DMS153 (cell line): Measurements from ENCODE around the gene SLC44A2.

Experiments
- DNase-seq: peaks from one replicate; lab custom pipeline; 2025; lab: John Stamatoyannopoulos, UW

Gene SLC44A2

GRCh38 chr19:10615429-10616023 is 9.8 kb upstream of the SLC44A2 start:
- DNase-seq = no peak

DNA sequence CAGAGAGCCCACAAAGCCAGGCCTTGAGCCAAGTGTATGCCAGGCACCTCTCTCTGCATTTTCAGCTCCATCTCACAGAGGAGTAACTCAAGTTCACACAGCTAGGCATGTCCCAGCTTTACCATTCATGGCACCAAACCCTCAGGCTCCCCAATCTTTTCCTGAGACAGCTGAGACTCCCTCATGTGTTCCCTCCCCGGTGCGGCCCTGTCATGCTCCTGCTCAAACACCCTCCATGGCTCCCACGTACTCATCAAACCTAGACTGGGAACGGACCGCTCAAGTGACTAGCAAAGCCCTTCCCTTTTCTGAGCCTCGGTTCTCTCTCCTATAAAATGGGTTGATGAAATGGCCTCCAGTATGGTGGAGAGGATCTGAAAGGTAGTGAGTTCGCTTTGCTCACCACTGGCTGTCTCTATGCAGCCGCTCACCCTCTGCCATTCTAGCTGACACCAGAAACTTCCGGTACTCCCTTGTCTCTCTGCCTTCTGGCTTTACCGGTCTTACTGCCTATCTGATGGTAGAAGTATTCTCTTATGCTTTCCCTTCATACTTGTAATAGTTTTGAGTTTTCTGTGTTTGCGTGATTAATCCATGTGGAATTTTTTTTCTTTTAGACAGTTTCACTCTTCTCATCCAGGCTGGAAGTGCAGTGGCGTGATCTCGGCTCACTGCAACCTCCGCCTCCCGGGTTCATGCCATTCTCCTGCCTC is 7.8 kb upstream of the SLC44A2 start:
- DNase-seq = no peak

DNA sequence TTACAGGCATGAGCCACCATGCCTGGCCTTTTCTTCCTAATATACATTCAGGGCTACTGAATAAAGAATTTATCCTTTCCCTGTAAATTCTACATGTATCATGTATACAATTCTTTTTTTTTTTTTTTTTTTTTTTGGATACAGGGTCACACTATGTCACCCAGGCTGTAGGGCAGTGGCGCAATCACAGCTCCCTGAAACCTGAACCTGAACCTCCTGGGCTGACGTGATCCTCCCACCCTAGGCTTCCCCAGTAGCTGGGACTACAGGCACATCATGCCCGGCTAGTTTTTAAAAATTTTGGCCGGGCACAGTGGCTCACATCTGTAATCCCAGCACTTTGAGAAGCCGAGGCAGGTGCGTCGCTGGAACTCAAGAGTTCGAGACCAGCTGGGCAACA is 6.5 kb upstream of the SLC44A2 start:
- no peak for DNase-seq

GRCh38 chr19:10620786-10621185 is 4.6 kb upstream of the SLC44A2 start:
- DNase-seq = no peak

DNA sequence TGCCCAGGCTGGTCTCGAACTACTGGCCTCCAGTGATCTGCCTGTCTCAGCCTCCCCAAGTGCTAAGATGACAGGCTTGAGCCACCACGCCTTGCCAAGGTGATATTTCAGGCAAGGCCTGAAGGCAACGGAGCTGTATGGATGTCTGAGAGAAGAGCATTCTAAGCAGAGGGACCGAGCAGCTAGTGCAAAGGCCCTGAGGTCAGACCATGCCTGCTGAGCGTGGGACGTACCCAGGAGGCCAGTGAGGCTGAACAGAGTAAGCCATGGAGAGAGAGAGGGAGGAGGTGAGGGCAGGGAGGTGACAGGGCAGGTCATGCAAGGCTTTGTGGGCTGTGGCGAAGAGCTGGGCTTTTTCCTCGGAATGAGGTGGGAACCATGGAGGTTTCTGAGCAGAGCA is 3.4 kb upstream of the SLC44A2 start:
- no peak for DNase-seq

GRCh38 chr19:10624585-10624984 is 768 bp upstream of the SLC44A2 start:
- no peak for DNase-seq

DNA sequence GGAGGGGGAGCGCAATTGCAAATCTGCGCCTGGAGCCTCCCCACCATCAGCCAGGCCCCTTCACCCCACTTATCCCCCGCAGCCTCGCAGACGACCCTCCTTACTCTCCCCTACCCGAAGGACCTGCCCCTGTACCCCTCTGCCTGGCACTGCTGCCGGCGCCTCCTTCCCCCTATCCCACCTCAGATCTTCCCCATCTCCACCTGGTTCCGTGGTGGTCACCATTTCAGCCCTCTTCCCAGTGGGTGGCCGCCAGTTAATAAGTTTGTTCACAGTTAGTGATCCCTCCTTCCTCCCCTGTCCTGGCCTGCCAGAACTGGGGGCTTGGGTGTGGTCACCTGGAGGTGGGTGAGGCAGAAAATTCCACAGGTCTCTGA is 397 bp downstream of the SLC44A2 start:
- DNase-seq = no peak

DNA sequence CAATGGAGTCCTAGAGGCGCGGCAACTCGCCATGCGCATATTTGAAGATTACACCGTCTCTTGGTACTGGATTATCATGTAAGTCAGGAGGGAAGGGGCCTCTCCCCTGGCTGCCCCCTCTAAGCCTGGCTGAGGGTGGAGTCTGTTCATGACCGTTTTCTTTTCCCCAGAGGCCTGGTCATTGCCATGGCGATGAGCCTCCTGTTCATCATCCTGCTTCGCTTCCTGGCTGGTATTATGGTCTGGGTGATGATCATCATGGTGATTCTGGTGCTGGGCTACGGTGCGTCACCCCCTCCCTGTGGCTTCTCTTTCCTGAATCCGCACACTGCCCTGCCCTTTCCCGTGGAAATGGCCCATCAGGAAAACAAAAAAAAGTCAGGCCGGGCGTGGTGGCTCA is 6.5 kb downstream of the SLC44A2 start:
- no peak for DNase-seq

DNA sequence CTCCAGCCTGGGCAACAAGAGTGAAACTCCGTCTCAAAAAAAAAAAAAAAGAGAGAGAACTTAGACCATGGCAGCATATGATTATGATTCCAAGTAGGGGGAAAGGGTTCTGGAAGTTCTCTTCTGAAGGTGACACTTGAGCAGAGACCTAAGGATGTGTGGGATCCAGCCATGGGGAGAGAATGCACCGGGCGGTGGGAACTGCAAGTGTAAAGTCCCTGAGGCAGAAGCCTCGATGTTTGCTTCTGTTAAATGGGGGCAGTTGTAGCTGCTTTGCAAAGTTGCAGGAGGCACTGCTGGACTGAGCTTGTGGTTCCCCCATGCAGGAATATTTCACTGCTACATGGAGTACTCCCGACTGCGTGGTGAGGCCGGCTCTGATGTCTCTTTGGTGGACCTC is 9.1 kb downstream of the SLC44A2 start:
- no peak for DNase-seq

DNA sequence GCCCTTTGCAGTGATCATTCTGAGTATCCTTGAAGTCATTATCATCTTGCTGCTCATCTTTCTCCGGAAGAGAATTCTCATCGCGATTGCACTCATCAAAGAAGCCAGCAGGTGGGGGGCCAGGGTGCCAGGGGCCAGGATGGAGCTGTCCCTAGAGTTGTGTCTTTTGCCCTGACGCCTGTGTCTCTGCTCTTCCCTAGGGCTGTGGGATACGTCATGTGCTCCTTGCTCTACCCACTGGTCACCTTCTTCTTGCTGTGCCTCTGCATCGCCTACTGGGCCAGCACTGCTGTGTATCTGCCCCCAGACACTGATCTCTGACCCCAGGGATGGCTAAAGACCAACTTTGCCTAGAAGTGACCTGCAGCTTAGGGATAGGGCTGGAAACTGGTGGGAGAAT is 9.6 kb downstream of the SLC44A2 start:
- DNase-seq = no peak

DNA sequence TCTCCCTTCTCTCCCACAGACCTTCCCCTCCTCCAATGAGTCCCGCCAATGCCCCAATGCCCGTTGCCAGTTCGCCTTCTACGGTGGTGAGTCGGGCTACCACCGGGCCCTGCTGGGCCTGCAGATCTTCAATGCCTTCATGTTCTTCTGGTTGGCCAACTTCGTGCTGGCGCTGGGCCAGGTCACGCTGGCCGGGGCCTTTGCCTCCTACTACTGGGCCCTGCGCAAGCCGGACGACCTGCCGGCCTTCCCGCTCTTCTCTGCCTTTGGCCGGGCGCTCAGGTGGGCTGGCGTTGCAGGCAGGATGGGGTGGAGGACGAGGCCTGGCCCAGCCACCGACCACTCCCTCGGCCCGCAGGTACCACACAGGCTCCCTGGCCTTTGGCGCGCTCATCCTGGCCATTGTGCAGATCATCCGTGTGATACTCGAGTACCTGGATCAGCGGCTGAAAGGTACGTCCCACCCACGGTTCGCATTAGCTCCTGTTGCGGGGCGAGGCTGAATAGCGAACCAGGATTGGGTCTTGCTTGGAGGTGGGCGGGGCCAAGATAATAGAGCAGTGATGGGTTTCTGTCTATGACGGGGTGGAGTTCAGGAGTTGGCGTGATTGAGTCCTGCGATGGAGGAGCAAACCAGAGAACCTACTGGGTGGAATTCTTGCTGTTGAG is 11.1 kb downstream of the SLC44A2 start:
- DNase-seq = no peak

DNA sequence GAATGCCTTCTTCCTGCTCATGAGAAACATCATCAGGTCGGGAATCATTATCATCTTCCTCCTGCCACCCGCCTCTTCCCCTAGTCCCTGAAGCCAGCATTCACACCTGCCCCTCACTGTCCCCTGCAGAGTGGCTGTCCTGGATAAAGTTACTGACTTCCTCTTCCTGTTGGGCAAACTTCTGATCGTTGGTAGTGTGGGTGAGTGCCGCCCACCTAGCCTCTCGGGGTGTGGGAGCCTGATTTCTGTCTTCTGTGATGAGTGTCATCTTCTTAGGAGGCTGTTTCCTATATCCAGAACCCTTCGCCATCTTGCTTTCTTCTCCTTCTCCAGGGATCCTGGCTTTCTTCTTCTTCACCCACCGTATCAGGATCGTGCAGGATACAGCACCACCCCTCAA is 12.5 kb downstream of the SLC44A2 start:
- no peak for DNase-seq

- DNase-seq = no peak
These were observed 14.5 kb downstream of the SLC44A2 start for GRCh38 chr19:10639836-10640235.

DNA sequence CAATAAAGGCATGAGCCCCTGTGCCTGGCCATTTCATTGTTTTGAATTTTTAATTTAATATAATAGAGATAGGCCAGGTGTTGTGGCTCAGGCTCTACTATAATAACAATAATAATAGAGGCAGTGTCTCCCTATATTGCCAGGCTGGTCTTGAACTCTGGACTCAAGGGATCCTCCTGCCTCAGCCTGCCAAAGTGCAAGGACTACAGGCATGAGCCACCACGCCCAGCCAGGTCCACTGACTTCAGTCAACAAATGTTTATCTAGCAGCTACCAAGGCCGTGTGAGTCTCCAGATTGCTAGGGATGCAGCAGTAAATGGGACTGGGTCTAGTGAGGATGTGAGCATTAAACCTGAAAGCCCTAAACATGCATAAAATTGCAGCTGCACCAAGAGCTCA is 15.0 kb downstream of the SLC44A2 start:
- no peak for DNase-seq

- no peak for DNase-seq
These were observed 15.9 kb downstream of the SLC44A2 start for GRCh38 chr19:10641248-10641647.

DNA sequence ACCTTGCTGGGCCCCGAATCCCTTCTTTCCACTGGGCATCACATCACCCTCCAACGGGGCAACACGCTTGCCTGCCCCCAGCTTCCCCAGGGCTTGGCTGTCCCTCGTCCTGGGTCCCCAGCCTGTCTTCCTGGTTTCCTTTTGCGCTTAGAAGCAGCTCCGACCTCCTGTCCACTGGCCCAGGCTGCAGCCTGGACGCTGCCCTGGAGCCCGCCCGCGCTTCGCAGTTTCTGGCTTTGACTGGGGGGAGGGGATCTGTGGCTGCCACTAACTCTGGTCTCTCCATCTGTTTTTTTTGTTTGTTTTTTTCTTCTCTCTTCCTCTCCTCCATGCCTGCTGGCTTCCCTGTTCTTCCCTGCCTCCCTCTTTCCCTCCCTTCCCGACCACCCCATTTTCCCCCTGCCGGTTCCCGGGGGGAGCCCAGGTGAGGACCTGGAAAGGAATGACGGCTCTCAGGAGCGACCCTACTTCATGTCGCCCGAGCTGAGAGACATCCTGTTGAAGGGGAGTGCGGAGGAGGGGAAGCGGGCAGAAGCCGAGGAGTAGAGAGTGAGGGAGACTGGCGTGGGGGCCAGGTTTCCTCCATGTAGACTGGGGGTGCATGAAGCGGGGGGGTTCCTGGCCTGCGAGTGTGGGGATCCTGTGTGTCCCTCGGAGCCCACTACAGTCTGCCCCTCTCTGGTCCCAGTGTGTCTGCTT is 17.3 kb downstream of the SLC44A2 start:
- no peak for DNase-seq

GRCh38 chr19:10643172-10643967 is 18.0 kb downstream of the SLC44A2 start:
- DNase-seq = no peak

DNA sequence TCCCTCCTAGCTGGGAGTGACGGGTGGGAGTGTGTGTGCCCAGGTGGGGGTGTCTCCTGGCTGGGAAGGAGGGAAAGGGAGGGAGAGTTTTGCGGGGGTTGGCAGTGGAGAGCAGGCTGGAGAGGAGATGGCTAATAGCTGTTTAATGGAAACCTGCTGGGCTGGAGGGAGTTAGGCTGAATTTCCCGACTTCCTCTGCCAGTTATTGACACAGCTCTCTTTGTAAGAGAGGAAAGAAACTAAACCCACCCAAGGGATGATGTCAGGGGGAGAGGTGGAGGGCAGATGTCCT is 18.6 kb downstream of the SLC44A2 start:
- DNase-seq = no peak

DNA sequence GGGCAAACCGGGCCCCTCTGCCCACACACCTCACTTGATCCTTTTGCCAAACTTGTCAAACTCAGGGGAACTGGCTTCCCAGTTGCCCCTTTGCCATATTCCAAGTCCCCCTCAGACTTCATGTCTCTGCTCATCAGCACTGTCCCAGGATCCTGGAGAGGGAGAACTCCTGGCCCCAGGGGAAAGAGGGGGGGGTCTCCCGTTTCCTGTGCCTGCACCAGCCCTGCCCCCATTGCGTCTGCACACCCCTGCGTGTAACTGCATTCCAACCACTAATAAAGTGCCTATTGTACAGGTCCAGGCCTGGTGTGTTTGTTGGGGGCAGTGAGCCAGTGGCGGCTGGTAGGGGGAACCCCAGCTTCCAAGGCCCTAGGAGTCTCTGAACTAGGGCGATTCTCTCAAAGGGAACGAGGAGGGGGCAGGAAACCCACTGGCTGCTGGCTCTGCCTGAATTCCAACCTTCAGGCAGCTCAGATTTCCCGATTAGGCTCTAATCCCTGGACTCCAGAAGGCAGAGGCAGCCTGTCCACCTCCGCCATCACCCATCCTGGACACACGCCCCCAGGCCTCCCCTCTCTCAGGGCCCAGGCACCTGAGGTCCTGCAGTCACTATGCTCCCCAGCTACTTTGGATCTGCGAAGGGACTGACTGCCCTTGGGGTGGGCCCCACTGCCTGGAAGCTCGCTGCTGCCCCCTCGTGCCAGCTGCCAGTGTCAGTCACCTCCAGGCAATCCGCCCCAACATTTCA is 19.1 kb downstream of the SLC44A2 start:
- peak; percentile 37 for DNase-seq

DNA sequence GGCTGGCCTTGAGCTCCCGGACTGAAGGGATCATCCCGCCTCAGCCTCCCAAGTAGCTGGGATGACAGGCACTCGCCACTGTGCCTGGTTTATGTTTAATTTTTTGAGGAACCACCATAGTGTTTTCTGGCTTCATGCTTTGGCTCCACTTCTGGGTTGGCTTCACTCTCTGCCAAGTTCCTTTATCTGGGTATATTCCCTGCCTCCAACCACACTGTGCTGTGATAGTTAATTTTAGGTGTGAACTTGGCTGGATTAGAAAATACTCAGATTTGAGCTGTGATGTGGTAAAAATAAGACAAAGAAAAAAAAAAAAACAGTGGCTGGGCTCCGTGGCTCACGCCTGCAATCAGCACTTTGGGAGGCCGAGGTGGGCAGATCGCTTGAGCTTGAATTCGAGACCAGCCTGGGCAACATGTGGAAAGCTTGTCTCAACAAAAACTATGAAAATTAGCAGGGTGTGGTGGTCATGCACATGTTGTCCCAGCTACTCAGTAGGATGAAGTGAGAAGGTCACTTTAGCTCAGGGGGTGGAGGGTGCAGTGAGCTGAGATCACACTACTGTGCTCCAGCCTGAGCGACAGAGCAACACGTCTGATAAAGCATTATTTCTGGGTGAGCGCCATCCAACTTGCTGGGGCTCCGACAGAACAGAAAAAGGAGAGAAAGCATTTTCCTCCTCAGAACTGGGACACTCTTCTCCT is 21.3 kb downstream of the SLC44A2 start:
- DNase-seq = no peak

DNA sequence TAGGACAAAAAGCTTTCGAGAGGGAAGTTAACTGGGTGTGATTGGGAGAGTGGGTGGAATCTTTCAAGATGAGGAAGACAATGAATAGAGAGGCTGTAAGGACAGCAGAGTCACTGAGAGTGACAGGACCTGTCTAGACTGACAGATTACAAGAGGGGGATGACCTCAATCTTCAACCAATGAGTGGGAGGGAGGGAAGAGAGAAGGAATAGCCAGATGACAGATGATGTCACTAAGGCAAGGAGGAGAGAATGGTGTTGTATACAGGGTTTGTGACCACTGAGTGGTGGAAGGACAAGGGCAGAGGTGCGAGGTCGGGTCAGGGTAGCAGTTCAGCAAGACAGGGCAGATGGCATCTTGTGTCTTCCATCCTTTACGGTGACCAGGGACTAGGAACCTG is 23.0 kb downstream of the SLC44A2 start:
- DNase-seq = no peak
